ENCODE measurements around the gene PRG3. TPM values are rescaled to one million over a fixed set of nuclear protein-coding genes. Genes with fewer than 3 reads are reported as not detected.
"Not testable (repeated sequence)": the region's sequence is repeated elsewhere in the genome, so short reads cannot be mapped to it uniquely, and the experiment has no call there.

PRG3 gene
- total RNA-seq, 1 donor from 2014 or later = not detected

DNA sequence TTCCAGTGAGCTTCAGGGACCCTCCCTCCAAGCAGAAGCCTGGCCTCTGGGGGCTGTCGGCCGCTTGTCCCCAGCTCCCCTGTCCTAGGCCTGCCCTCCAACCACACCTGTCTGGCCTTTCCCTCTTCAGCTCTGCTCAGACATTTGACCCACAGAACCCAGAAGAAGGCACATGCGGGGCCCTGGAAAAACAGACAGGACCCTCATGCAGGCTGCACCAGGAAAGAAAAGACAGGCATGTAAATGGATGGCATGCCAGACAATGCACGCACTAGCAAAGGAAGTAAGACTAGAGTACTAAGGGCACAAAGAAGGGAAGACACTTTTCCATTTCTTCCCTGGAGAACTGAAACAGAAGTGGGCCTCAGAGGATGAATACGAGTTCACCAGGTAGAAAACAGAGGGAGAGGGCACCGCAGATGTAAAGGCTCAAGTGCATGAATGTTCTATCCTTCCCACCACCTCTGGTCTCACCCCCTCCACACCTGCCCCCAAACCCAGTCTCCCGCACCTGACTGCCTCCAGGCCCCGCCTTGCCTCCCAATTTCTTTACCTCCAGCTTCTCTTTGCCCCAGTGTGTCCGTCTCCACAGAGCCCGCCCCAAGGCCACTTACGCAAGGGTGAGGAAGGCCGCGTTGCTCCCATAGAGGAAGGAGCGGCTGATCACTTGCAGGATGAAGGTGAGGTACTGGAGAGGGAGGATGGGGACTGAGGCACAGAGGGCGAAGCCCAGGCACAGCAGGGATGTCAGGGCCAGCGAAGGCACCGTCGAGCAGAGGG is 28.6 kb upstream of the PRG3 start:
- intact Hi-C loops (cut with micrococcal nuclease) = no loop called here

DNA sequence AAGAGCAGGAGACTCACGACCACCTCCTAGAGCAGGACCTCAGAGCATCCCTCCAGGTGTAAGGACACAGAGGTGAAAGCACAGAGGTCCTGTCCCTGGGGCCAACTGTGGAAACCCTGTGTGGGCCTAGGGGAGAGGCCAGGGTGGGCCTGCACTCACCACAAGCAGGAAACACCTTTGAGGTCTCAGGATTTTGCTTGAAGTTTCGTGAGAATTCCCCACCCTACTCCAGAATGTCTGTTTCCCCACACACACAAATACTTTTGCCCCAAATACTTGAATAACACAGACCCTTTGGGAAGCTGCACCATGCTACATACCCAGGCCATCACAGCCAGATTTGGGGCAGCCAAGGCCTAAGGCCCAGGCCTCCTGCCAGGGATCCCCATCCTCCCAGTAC is 27.8 kb upstream of the PRG3 start:
- intact Hi-C loops (cut with micrococcal nuclease) = no loop called here

- intact Hi-C loops (cut with micrococcal nuclease) = loop anchor here (2.0 kb wide), 1 partner anchor 17 kb away; no protein-coding TSS in a partner anchor
Measured at GRCh38 chr11:57407941-57408475, 27.1 kb upstream of the PRG3 start.

- intact Hi-C loops (cut with micrococcal nuclease) = loop anchor here (2.0 kb wide), 1 partner anchor 18 kb away; no protein-coding TSS in a partner anchor
Measured at GRCh38 chr11:57407010-57407920, 26.3 kb upstream of the PRG3 start.

- intact Hi-C loops (cut with micrococcal nuclease) = loop anchor here (2.0 kb wide), 1 partner anchor 18 kb away; no protein-coding TSS in a partner anchor
Measured at GRCh38 chr11:57406337-57406904, 25.5 kb upstream of the PRG3 start.

DNA sequence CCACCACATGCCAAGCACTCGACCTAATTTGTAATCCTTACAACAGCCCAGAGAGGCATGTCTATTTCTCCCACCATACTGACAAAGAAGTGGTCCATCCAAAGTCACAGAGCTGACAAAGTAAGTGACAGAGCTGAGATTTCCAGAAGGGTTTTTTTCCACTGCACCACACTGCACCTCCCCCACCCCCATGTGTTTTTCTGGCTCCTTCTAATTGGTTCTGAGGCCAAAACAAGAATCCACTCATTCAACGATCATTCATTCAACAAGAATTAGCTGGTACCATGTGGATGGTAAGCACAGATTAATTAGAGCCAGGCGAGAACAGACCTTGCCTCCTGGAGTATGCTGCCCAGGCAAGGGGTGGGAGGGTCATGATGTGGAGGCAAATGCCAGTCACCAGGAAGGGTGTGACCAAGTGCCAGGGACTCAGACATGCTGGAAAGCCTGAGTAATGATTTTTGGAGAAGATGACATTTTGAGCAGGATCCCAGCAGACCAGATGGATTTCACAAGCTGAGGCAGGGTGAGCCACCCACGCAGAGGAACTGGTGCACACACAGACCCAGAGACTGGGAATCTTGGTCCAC is 24.4 kb upstream of the PRG3 start:
- intact Hi-C loops (cut with micrococcal nuclease) = no loop called here

- intact Hi-C loops (cut with micrococcal nuclease) = no loop called here
Measured at GRCh38 chr11:57403802-57404147, 22.8 kb upstream of the PRG3 start.

DNA sequence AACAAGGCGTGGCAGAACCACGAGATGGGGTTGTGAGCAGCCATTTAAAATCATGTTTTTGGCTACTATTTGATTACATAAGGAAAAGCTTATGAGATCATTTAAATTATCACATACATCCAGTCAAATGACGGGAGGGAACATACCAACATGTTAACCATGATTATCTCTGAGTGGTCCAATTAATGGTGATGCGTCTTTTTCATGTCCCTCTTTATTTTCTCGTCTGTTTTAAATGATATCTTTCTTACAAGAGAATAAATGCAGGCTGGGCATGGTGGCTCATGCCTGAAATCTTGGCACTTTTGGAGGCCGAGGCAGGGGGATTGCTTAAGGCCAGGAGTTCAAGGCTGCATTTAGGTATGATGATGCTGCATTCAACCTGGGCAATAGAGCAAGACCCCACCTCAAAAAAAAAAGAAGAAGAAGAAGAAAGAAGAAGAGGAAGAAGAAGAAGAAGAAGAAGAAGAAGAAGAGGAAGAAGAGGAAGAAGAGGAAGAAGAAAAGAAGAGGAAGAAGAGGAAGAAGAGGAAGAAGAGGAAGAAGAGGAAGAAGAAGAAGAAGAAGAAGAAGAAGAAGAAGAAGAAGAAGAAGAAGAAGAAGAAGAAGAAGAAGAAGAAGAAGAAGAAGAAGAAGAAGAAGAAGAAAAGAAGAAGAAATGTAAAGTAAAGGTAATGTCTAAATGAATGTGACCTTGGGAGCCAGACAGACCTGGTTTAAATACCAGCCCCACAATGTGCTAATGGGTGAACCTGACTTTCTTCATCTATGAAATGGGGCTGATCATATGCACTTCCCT is 22.3 kb upstream of the PRG3 start:
- intact Hi-C loops (cut with micrococcal nuclease) = not testable (repeated sequence)

GRCh38 chr11:57402188-57403002 is 21.4 kb upstream of the PRG3 start:
- intact Hi-C loops (cut with micrococcal nuclease) = no loop called here

DNA sequence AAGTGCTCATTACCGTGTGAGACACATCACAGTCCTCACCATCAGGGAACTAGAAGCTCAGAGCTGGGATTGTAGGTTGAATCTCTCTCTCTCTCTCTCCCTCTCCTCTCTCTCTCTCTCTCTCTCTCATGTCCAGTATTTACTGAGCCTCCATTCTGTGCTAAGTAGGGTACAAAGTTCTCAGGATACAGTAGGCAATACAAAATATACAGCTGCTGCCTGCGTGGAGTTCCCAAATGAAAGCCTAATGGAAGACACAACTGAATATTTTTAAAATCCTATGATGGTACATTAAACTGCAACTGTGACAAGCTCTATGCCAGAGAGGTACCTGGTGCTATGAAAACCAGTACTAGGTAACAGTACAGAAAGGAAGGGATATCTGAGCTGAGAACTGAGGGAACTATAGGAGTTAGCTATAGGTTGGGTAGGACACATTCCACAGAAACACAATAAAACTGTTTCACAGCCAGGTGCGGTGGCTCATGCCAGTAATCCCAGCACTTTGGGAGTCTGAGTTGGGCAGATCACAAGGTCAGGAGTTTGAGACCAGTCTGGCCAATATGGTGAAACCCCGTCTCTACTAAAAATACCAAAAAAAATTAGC is 19.1 kb upstream of the PRG3 start:
- intact Hi-C loops (cut with micrococcal nuclease) = no loop called here

DNA sequence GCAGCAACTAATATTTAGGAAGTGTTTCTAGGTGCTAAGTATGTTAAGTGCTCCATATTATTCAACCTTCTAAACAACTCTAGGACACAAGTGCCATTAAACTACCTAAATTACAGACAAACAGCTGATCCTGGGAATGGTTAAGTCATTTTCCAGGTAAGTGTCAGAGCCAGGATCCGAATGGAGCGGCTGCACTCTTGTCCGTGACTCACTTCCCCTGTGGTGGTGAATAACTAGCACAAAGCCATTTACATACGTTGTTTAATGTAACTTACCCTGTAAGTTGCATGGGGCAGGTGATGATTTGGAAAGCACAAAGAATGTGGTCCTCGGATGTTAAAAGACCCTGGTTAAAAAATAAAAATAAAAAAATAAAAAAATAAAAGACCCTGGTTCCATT is 18.3 kb upstream of the PRG3 start:
- intact Hi-C loops (cut with micrococcal nuclease) = no loop called here

DNA sequence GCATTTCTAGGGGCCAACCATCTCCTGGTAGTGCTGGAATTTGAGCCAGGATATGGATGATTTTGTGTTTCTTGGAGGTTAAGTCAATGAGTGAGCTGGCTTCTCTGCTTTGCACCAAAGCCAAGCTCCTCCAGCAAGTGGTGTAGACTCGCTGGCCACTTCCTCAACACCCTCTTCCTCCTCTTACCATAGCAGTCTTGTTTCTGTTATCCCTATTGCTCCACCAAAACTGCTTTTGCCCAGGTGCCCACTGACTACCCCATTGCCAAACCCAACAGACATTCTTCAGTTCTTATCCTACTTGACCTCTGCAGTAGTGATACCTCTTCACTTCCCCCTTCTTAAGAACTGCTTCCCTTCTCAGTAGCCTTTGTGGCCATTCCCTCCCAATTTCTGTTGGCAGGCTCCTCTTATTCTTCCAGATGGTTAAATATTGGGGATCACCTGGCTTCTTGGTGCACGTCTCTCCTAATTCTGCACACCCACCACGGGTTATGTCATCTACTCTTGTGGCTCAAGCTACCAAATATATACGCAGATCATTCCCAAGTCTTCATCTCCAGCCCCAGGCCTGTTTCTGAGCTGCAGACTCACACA is 16.5 kb upstream of the PRG3 start:
- intact Hi-C loops (cut with micrococcal nuclease) = no loop called here

- intact Hi-C loops (cut with micrococcal nuclease) = no loop called here
Measured at GRCh38 chr11:57396744-57397143, 15.8 kb upstream of the PRG3 start.

DNA sequence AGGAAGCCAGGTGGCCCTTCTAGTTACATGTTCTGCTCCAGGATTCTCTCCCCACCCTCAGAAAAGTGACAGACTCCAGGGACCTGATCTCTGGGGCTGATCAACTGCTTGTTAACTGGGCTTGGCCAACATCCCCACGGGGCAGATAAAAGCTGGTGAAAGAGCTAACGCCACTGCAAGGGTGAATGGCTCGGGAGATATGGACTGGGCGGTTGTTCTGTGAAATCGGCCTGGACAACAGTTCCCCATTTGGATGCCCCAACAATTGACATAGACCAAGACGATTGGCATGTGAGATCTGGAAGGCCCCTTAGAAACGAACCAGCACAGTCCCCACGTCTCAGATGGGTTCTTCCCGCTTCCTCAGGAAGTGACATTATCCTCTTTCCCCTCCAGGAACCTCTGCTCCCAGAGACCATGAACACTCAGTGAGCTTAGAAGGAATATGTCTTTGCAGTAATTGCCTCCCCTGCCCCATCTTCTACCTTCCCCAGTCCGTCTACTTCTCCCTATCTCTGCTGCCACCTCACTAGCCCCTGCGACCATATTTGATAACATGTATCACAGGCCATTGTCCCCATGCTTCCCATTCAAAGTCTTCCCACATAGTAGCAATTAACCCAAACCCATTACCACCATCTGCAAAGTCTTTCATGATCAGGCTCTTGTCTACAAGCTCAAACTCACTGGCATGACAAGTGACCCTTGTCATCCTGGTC is 15.1 kb upstream of the PRG3 start:
- intact Hi-C loops (cut with micrococcal nuclease) = no loop called here

DNA sequence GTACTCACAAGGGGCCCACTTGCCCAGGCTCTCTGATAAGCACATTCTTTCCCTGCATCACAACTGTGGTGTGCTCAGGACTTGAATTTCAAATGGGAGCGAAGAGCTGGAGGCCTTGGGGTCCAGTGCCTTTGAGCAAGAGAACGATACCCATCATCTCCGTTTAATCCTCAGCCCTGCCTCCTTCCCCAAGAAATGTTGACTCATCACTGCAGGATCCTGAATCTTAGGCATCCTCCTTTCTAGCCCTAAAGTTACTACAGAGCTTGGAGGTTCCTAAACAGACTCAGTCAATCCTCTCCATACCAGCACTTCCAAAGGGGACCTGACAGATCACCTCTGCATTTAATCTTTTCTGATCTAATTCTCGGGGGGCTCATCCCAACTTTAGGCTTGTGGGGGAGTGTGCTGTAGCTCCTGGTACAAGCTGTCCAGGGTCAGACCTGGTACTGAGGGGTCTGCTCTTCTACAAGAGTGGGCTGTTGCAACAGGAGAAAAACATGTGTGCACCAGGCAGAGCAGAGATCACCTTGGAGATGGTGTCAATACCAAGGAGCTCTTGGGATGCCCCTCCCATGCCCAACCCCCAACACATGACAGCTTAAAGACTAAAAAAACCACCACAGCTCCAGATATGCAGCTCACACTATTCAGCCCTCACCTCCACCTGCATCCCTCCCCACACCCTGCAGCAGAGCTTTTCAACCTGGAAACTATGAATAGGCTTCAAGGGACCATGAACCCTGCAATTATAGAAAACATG is 13.4 kb upstream of the PRG3 start:
- intact Hi-C loops (cut with micrococcal nuclease) = no loop called here

- intact Hi-C loops (cut with micrococcal nuclease) = no loop called here
Measured at GRCh38 chr11:57392763-57393105, 11.8 kb upstream of the PRG3 start.

- intact Hi-C loops (cut with micrococcal nuclease) = no loop called here
Measured at GRCh38 chr11:57392066-57392762, 11.3 kb upstream of the PRG3 start.
